OCI-M1 (cell line): ENCODE measurements around the gene FRMD4A.
"Not testable (repeated sequence)": the region's sequence is repeated elsewhere in the genome, so short reads cannot be mapped to it uniquely, and the experiment has no call there.

Experiments
- DNase-seq: peaks from one replicate; lab custom pipeline; 2025; lab: John Stamatoyannopoulos, UW

The FRMD4A gene

GRCh38 chr10:13787015-13787421, 543.7 kb downstream of the FRMD4A start:
- no peak for DNase-seq

- DNase-seq, result no peak
Observed at GRCh38 chr10:13784067-13784466, 546.7 kb downstream of the FRMD4A start.

GRCh38 chr10:13779748-13780147, 551.0 kb downstream of the FRMD4A start:
- no peak for DNase-seq

- DNase-seq, result not testable (repeated sequence)
Observed at GRCh38 chr10:13778693-13778960, 552.1 kb downstream of the FRMD4A start.

- DNase-seq, result no peak
Observed at GRCh38 chr10:13776861-13777311, 553.8 kb downstream of the FRMD4A start.

GRCh38 chr10:13775786-13776775, 554.6 kb downstream of the FRMD4A start:
- no peak for DNase-seq

- DNase-seq, result no peak
Observed at GRCh38 chr10:13774303-13774893, 556.3 kb downstream of the FRMD4A start.

GRCh38 chr10:13773496-13774170, 557.1 kb downstream of the FRMD4A start:
- DNase-seq, result no peak

GRCh38 chr10:13773043-13773442, 557.7 kb downstream of the FRMD4A start:
- DNase-seq, result no peak

GRCh38 chr10:13771992-13772391, 558.7 kb downstream of the FRMD4A start:
- DNase-seq, result no peak

- no peak for DNase-seq
Observed at GRCh38 chr10:13770760-13771493, 559.8 kb downstream of the FRMD4A start.

- no peak for DNase-seq
Observed at GRCh38 chr10:13769946-13770345, 560.8 kb downstream of the FRMD4A start.

- no peak for DNase-seq
Observed at GRCh38 chr10:13767676-13768178, 563.0 kb downstream of the FRMD4A start.

GRCh38 chr10:13767148-13767547, 563.6 kb downstream of the FRMD4A start:
- not testable (repeated sequence) for DNase-seq

- DNase-seq, result no peak
Observed at GRCh38 chr10:13765641-13766341, 564.9 kb downstream of the FRMD4A start.

- no peak for DNase-seq
Observed at GRCh38 chr10:13761490-13762091, 569.1 kb downstream of the FRMD4A start.

GRCh38 chr10:13759168-13759567, 571.6 kb downstream of the FRMD4A start:
- no peak for DNase-seq

- no peak for DNase-seq
Observed at GRCh38 chr10:13758756-13759155, 572.0 kb downstream of the FRMD4A start.

- DNase-seq, result no peak
Observed at GRCh38 chr10:13758312-13758711, 572.4 kb downstream of the FRMD4A start.

- DNase-seq, result no peak
Observed at GRCh38 chr10:13754277-13754676, 576.4 kb downstream of the FRMD4A start.
